ENCODE data around the gene STIM2.

DNA sequence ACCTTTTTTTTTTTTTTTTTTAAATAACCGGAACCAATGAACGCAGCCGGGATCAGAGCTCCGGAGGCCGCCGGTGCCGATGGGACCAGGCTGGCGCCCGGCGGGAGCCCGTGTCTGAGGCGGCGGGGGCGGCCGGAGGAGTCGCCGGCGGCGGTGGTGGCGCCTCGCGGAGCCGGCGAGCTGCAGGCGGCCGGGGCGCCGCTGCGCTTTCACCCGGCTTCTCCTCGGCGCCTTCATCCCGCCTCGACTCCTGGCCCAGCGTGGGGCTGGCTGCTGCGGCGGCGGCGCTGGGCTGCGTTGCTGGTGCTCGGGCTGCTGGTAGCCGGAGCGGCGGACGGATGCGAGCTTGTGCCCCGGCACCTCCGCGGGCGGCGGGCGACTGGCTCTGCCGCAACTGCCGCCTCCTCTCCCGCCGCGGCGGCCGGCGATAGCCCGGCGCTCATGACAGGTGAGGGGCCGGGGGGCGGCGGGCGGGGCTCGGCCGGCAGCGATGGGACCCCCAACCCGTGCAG is 337 bp downstream of the STIM2 start:
- TF ChIP-seq POLR2A (IDR thresholded peaks at IDR 0.05): no peak
- TF ChIP-seq CTCF (IDR thresholded peaks at IDR 0.05): no peak

Measured in esophagus squamous epithelium (tissue), 4 donors.